ENCODE data around the gene DDI1. TPM values are rescaled to one million over a fixed set of nuclear protein-coding genes. Genes with fewer than 3 reads are reported as not detected.

DDI1 gene
- total and polyA plus RNA-seq, 2 of the 4 experiments (the other 2 are of a cell fraction) = not detected

DNA sequence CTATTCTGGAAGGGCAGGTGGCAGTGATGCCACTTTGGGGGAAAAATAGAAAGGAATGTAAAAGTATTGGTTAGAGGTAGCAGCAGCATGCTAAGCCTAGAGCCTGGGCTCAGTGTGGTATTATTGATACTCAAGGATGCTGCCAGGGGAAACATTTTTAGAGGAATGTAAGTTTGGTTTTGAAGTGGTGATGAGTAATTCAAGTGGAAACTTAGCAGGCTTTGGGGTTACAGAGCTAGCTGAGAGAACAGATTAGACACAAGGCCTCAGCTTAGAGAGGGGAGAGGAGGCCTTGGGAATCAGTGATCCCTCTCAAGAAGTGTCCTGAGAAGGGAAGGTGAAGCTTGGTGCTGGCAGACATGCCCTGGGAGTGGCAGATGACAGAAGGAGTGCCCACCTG, 32.9 kb upstream of the DDI1 start:
- Histone ChIP-seq H3K4me1 (ENCODE audit: control insufficient read depth, insufficient read depth, low read length) (peaks cover 21% of the 10 kb centered on the region), H3K23ac (ENCODE audit: low read depth, low read length) (peak overlapping the region; percentile 96), H3K14ac (replicated peaks; ENCODE audit: low read depth, low read length) (peak overlapping the region; percentile 95), H3K4me2 (ENCODE audit: low read depth, low read length) (peak overlapping the region; percentile 59), H3K4me3 (ENCODE audit: insufficient read depth, low read depth, low read length) (no peak overlapping the region), H2BK120ac (ENCODE audit: low read depth, low read length) (peak overlapping the region; percentile 98), H2BK5ac (ENCODE audit: low read depth, low read length, poor library complexity, severe bottlenecking) (peak overlapping the region; percentile 76), H3K18ac (ENCODE audit: low read depth, low read length) (peak overlapping the region; percentile 99), H3K9ac (ENCODE audit: low read depth, low read length) (peak overlapping the region; percentile 77), H2BK15ac (ENCODE audit: low read depth, low read length) (peak overlapping the region; percentile 99; the same call in 2 of the 3 replicates), H4K5ac (ENCODE audit: low read depth, low read length) (peak overlapping the region; percentile 99), H3K4ac (ENCODE audit: low read depth, low read length) (peak overlapping the region; percentile 98), H4K8ac (ENCODE audit: low read depth in 2 of 2, low read length in 2 of 2) (peak overlapping the region; percentile 46 to 94; a peak in 3 of 4 replicates), H4K20me1 (ENCODE audit: insufficient read depth, low read length) (no peaks in the 10 kb centered on the region), H2AK5ac (ENCODE audit: low read depth, low read length) (peak overlapping the region; percentile 89; the same call in 1 of the 2 replicates), H3K9me3 (ENCODE audit: control insufficient read depth, insufficient read depth, low read length) (no peaks in the 10 kb centered on the region; the same call in 1 of the 2 replicates), H3K36me3 (ENCODE audit: control insufficient read depth, insufficient read depth, low read length) (no peaks in the 10 kb centered on the region), H4K91ac (ENCODE audit: insufficient read depth, low read depth, low read length) (peak overlapping the region; percentile 97), H2AFZ (replicated peaks; ENCODE audit: low read length, poor library complexity) (peak overlapping the region; percentile 78), H3K27me3 (ENCODE audit: control insufficient read depth, insufficient read depth, low read length) (no peaks in the 10 kb centered on the region), H3K27ac (ENCODE audit: insufficient read depth, low read length) (peak overlapping the region; percentile 94), H3K9me1 (ENCODE audit: insufficient read depth, low read length) (peaks cover 17% of the 10 kb centered on the region), H2BK20ac (ENCODE audit: low read depth, low read length) (peak overlapping the region; percentile 95), H3K79me1 (ENCODE audit: low read depth in 1 of 2, low read length in 2 of 2) (no peaks in the 10 kb centered on the region; a peak in 1 of 4 replicates), H2AK9ac (replicated peaks; ENCODE audit: low read depth, low read length, poor library complexity) (peak overlapping the region; percentile 92), H3K56ac (ENCODE audit: extremely low read depth, insufficient read depth, low read length) (no peak overlapping the region; the same call in 1 of the 2 replicates)
- no TSS peak for BruUV-seq (replicated peaks)
- intact Hi-C loops (cut with micrococcal nuclease) (no loop called here), dilution Hi-C loops (cut with HindIII; ENCODE audit: low sequenced_read_pairs, unreplicated experiment) (no loop called here), in situ Hi-C loops (cut with MboI; ENCODE audit: low sequenced_read_pairs) (no loop called here)
- ChIA-PET CTCF (no interaction called here), POLR2A (ENCODE audit: unreplicated experiment) (no interaction called here)
- no peak for TF ChIP-seq RFX5 (IDR thresholded peaks at IDR 0.05; ENCODE audit: low read depth, low read length)
- TF ChIP-seq MAFK (IDR thresholded peaks at IDR 0.05; ENCODE audit: low read depth, low read length) = no peak
- TF ChIP-seq BHLHE40 (IDR thresholded peaks at IDR 0.05; ENCODE audit: low read depth, low read length) = no peak
- TF ChIP-seq, protein P1, sequence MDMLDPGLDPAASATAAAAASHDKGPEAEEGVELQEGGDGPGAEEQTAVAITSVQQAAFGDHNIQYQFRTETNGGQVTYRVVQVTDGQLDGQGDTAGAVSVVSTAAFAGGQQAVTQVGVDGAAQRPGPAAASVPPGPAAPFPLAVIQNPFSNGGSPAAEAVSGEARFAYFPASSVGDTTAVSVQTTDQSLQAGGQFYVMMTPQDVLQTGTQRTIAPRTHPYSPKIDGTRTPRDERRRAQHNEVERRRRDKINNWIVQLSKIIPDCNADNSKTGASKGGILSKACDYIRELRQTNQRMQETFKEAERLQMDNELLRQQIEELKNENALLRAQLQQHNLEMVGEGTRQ (IDR thresholded peaks at IDR 0.05; ENCODE audit: low read depth, low read length) = no peak
- no peak for TF ChIP-seq CEBPB (IDR thresholded peaks at IDR 0.05; ENCODE audit: low read depth, low read length)
- ATAC-seq (ENCODE audit: low read depth) (peak; percentile 73), DNase-seq (peak; percentile 64)

All from IMR-90 (cell line).